Sigmoid colon (tissue), 7 donors: ENCODE measurements around the gene ALDH3A2. TPM values are rescaled to one million over a fixed set of nuclear protein-coding genes. Genes with fewer than 3 reads are reported as not detected.

Experiments
- DNase-seq: peaks from one replicate; pipeline ENCODE4 v3.0.0-alpha.2; 2019
- H3K27ac ChIP-seq, 4 donors: fragments of 200-600 bp; sonication (generic); one replicate each; pipeline ENCODE4 v1.5.1; 2016 to 2019; ENCODE audit warnings: mild to moderate bottlenecking in 1 of 4
- H3K27me3 ChIP-seq, 3 donors: fragments of 200-600 bp; sonication (generic); one replicate each; pipeline ENCODE4 v1.5.1; 2019; ENCODE audit warnings: mild to moderate bottlenecking in 1 of 3
- H3K36me3 ChIP-seq, 4 donors: fragments of 200-600 bp; sonication (generic); one replicate each; pipeline ENCODE4 v1.5.1; 2016 to 2019
- H3K4me1 ChIP-seq, 4 donors: fragments of 200-600 bp; sonication (generic); one replicate each; pipeline ENCODE4 v1.5.1; 2017 to 2019
- H3K4me3 ChIP-seq, 4 donors: fragments of 200-600 bp; sonication (generic); one replicate each; pipeline ENCODE4 v1.5.1; 2017 to 2019; ENCODE audit warnings: mild to moderate bottlenecking in 2 of 4, moderate library complexity in 1 of 4
- H3K9me3 ChIP-seq, 4 donors: fragments of 200-600 bp in 3 of 4; sonication (generic) in 3 of 4; one replicate each; pipeline versions ENCODE4 v1.5.1 to v1.6.1; 2013 to 2019
- EP300 ChIP-seq, 4 donors: sonication (generic); formaldehyde crosslinking; IDR thresholded peaks; one replicate each; pipeline ENCODE4 v1.6.1; 2017; ENCODE audit warnings: antibody characterized with exemption in 4 of 4
- POLR2A ChIP-seq, 2 donors: fragments of 450-650 bp; IDR thresholded peaks; one replicate each; pipeline ENCODE4 v1.6.1; 2016; ENCODE audit warnings: antibody characterized with exemption in 2 of 2, mild to moderate bottlenecking in 2 of 2, moderate library complexity in 2 of 2
- POLR2AphosphoS5 ChIP-seq, 4 donors: sonication (generic); formaldehyde crosslinking; IDR thresholded peaks; one replicate each; pipeline ENCODE4 v1.6.1; 2017; ENCODE audit warnings: antibody characterized with exemption in 4 of 4
- WGBS, 2 donors: extraction: QIAGEN DNeasy Blood & Tissue Kit; methylation state at CpG; one replicate each; pipeline ENCODE4 v1.1.7; 2013; 5-methylcytosine and 5-hydroxymethylcytosine counted together
- intact Hi-C: fragments of 100-400 bp; cut with DNase I; formaldehyde crosslinking; loops from one replicate; pipeline ENCODE4 v1.15.1; 2023
- polyA plus RNA-seq, 3 donors: library from polyadenylated mRNA; stranded (reverse); fragments of 200-250 nt; gene quantifications; one replicate each; pipeline ENCODE4 v1.2.3, GENCODE V29; 2013
- total RNA-seq, 4 donors: library from RNA; depleted of rRNA; stranded (reverse); fragments of >200 nt; gene quantifications; one replicate each; pipeline ENCODE4 v1.1.0, GENCODE V29; 2016
- TF ChIP-seq, protein P1 (sequence below), 4 experiments: fragments of 450-650 bp in 3 of 4; fragments of 200-600 bp in 1 of 4; IDR thresholded peaks; one replicate each; pipeline ENCODE4 v1.5.1; 2016 to 2019; ENCODE audit warnings: antibody characterized with exemption in 4 of 4, mild to moderate bottlenecking in 3 of 4, moderate library complexity in 2 of 4
- donor health status: healthy with polysubstance abuse.
- donor health status: Bipolar disorder and iron deficiency.
- donor health status: healthy.

Gene ALDH3A2
- total and polyA plus RNA-seq, 7 donors, result 45.0 to 104 (median 58.6) TPM

GRCh38 chr17:19718613-19719354, 70.2 kb downstream of the ALDH3A2 start:
- TF ChIP-seq EP300 (IDR thresholded peaks at IDR 0.05) (no peak), POLR2A (IDR thresholded peaks at IDR 0.05) (no peak), POLR2AphosphoS5 (IDR thresholded peaks at IDR 0.05) (no peak)
- TF ChIP-seq, protein P1, sequence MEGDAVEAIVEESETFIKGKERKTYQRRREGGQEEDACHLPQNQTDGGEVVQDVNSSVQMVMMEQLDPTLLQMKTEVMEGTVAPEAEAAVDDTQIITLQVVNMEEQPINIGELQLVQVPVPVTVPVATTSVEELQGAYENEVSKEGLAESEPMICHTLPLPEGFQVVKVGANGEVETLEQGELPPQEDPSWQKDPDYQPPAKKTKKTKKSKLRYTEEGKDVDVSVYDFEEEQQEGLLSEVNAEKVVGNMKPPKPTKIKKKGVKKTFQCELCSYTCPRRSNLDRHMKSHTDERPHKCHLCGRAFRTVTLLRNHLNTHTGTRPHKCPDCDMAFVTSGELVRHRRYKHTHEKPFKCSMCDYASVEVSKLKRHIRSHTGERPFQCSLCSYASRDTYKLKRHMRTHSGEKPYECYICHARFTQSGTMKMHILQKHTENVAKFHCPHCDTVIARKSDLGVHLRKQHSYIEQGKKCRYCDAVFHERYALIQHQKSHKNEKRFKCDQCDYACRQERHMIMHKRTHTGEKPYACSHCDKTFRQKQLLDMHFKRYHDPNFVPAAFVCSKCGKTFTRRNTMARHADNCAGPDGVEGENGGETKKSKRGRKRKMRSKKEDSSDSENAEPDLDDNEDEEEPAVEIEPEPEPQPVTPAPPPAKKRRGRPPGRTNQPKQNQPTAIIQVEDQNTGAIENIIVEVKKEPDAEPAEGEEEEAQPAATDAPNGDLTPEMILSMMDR (IDR thresholded peaks at IDR 0.05), result no peak
- H3K9me3 ChIP-seq, result no peaks in the 10 kb centered on the region
- intact Hi-C loops, result no loop called here
- no peaks in the 10 kb centered on the region for H3K36me3 ChIP-seq
- H3K27me3 ChIP-seq, result no peaks in the 10 kb centered on the region
- 85 to 87% methylated on average over 18 of the region's 18 CpGs for WGBS, 2 donors
- no peak for DNase-seq
- H3K4me3 ChIP-seq, result no peak overlapping the region
- no peak overlapping the region for H3K27ac ChIP-seq
- peaks cover 0 to under 1% (median 0%) of the 10 kb centered on the region in 4 donors for H3K4me1 ChIP-seq

GRCh38 chr17:19719355-19720209, 71.0 kb downstream of the ALDH3A2 start:
- WGBS, 2 donors, result 93 to 96% methylated on average over 23 of the region's 23 CpGs
- Histone ChIP-seq H3K27me3 (no peaks in the 10 kb centered on the region), H3K4me1 (peaks cover 0 to 8% (median 7%) of the 10 kb centered on the region in 4 donors), H3K36me3 (no peaks in the 10 kb centered on the region), H3K9me3 (no peaks in the 10 kb centered on the region), H3K27ac (no peak overlapping the region), H3K4me3 (no peak overlapping the region)
- intact Hi-C loops, result no loop called here
- DNase-seq, result no peak
- TF ChIP-seq POLR2AphosphoS5 (IDR thresholded peaks at IDR 0.05) (no peak), POLR2A (IDR thresholded peaks at IDR 0.05) (no peak), EP300 (IDR thresholded peaks at IDR 0.05) (no peak)
- TF ChIP-seq, protein P1 (IDR thresholded peaks at IDR 0.05), result no peak

GRCh38 chr17:19720210-19720475, 71.6 kb downstream of the ALDH3A2 start:
- DNase-seq, result no peak
- Histone ChIP-seq H3K27me3 (no peaks in the 10 kb centered on the region), H3K36me3 (no peaks in the 10 kb centered on the region), H3K27ac (no peak overlapping the region), H3K4me1 (peaks cover 0 to 13% (median 12%) of the 10 kb centered on the region in 4 donors), H3K9me3 (no peaks in the 10 kb centered on the region), H3K4me3 (no peak overlapping the region)
- intact Hi-C loops, result no loop called here
- WGBS, 2 donors, result 71 to 83% methylated on average over 5 of the region's 5 CpGs
- TF ChIP-seq, protein P1 (IDR thresholded peaks at IDR 0.05), result no peak
- no peak for TF ChIP-seq POLR2A (IDR thresholded peaks at IDR 0.05)
- no peak for TF ChIP-seq EP300 (IDR thresholded peaks at IDR 0.05)
- no peak for TF ChIP-seq POLR2AphosphoS5 (IDR thresholded peaks at IDR 0.05)

DNA sequence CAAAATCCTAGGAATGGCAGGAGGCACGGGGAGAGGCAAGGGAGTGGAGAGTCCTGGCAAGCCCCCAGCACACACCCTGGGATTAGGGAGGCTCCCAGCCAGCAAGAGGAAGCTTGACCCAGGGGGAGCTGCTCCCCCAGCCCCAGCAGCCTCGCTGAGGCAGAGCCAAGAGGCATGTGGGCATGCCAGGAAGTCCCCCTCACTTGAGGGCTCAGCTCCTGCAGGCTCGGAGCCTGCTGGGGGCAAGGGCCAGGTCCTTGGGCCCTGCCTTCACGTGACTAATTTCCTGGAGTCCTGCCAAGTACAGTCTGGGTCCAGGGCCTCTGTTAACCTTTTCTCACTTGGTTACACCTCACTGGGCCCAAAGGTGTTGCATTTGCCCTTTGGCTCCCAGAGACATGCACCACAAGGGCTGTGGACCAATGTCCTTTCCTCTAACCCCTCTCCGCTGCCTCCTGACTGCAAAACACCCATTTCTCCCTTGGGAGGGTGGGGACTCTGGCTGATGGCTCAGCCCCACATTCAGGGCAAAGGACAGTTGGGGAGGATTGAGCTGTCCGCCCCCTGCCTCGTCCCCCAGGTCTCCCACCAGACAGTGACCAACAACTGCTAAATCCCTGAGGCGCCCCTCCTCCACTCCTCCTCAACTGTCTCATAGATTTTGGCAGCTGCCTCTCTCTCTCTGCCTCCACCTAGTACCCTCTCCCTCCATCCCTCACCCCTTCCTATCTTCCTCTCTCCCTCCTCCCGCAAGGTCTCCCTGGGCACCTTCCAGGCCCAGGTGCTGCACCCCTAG, 72.3 kb downstream of the ALDH3A2 start:
- Histone ChIP-seq H3K27me3 (no peaks in the 10 kb centered on the region), H3K4me1 (peaks cover 0 to 14% (median 13%) of the 10 kb centered on the region in 4 donors), H3K4me3 (no peak overlapping the region), H3K9me3 (no peaks in the 10 kb centered on the region), H3K36me3 (no peaks in the 10 kb centered on the region), H3K27ac (no peak overlapping the region)
- intact Hi-C loops, result no loop called here
- 36 to 50% methylated on average over 9 of the region's 9 CpGs for WGBS, 2 donors
- no peak for DNase-seq
- TF ChIP-seq POLR2A (IDR thresholded peaks at IDR 0.05), result no peak
- no peak for TF ChIP-seq EP300 (IDR thresholded peaks at IDR 0.05)
- TF ChIP-seq POLR2AphosphoS5 (IDR thresholded peaks at IDR 0.05), result no peak
- TF ChIP-seq, protein P1 (IDR thresholded peaks at IDR 0.05), result no peak
